Aortic smooth muscle cell (primary cell): ENCODE results near the gene MN1. TPM values are rescaled to one million over a fixed set of nuclear protein-coding genes. Genes with fewer than 3 reads are reported as not detected.

Experiments
- total RNA-seq: library from RNA; depleted of rRNA; stranded (reverse); fragments of >200 nt; gene quantifications from 2 replicates; pipeline ENCODE4 v1.2.3, GENCODE V29; 2014

Gene MN1
- total RNA-seq = 6.1 and 15.1 TPM in 2 replicates

DNA sequence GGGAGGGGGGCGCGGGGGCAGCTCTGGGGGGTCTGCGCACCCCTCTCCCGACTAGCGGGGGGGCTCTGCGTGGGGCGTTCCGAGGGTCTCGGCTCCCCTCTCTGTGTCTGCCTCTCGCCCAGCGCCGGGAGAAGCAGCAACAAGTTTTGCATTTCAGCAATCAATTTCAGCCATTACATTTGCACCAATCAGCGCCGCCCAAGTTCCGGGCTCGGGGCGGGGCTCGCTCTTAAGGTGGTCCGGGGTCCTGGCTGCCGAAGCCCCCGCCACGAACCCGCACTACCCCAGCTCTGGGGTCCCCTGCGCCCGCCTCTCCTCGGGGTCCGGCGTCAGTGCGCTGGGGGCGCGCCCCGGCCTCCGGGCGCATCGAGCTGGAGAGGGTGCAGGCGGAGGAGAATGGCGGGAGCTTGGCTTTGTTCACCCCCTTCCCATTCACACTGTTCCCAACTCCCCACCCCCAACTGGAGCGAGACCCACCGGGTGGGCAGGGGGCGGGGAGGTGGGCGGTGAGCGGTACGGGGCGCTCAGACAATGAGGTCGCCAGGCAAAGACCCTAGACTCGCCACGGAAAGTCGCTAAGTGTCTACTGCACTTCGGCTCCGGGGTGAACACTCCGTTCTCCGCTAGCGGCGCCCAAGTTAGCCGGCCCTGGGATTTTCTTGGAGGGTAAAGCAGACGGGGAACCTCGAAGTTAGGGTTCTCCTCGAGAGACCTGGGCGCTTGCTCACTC, at the start of gene MN1:
TSS of gene MN1 (minus strand) at position 141 of the 730 bp plus-strand sequence. CDS start 1,213 bp downstream, outside the sequence.

Other genes starting within 250 kb of the MN1 start
- gene PITPNB, start 117.5 kb upstream of the MN1 start, total RNA-seq = 20.5 and 24.5 TPM in 2 replicates